Loucy (cell line): ENCODE data around the gene CFAP43.

Experiments used
- EZH2phosphoT487 ChIP-seq: fragments of 200-600 bp; IDR thresholded peaks from 2 replicates; pipeline ENCODE4 v1.6.1; 2018; ENCODE audit warnings: antibody characterized with exemption, mild to moderate bottlenecking, moderate library complexity, borderline replicate concordance
- TF ChIP-seq, protein P1 (sequence below): fragments of 200-600 bp; sonication (generic); conservative IDR thresholded peaks from 2 replicates; pipeline ENCODE4 v1.5.1; 2014; ENCODE audit warnings: mild to moderate bottlenecking, antibody characterized with exemption, low read length

- TF ChIP-seq, protein P1, sequence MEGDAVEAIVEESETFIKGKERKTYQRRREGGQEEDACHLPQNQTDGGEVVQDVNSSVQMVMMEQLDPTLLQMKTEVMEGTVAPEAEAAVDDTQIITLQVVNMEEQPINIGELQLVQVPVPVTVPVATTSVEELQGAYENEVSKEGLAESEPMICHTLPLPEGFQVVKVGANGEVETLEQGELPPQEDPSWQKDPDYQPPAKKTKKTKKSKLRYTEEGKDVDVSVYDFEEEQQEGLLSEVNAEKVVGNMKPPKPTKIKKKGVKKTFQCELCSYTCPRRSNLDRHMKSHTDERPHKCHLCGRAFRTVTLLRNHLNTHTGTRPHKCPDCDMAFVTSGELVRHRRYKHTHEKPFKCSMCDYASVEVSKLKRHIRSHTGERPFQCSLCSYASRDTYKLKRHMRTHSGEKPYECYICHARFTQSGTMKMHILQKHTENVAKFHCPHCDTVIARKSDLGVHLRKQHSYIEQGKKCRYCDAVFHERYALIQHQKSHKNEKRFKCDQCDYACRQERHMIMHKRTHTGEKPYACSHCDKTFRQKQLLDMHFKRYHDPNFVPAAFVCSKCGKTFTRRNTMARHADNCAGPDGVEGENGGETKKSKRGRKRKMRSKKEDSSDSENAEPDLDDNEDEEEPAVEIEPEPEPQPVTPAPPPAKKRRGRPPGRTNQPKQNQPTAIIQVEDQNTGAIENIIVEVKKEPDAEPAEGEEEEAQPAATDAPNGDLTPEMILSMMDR = no peak
- TF ChIP-seq EZH2phosphoT487 = no peak
Observed at GRCh38 chr10:104264783-104265182, 32.6 kb upstream of the CFAP43 start.
